DOHH2 (cell line): Measurements from ENCODE around the gene RALGAPA2.

Experiments used
- H3F3A ChIP-seq: fragments of 200-600 bp; sonication (generic), shearing (Covaris generic); 2 replicates; pipeline ENCODE4 v1.6.0; 2016; ENCODE audit warnings: antibody characterized with exemption, mild to moderate bottlenecking; ENCODE audit not compliant: control insufficient read depth, insufficient read depth
- H3K27ac ChIP-seq: fragments of 200-600 bp; sonication (generic); 2 replicates; pipeline ENCODE4 v1.5.1; 2014; ENCODE audit warnings: low read depth, mild to moderate bottlenecking, low read length, moderate library complexity
- H3K27me3 ChIP-seq: fragments of 200-600 bp; sonication (generic); 2 replicates; pipeline ENCODE4 v1.6.1; 2014; ENCODE audit warnings: mild to moderate bottlenecking, low read length, mixed read lengths; ENCODE audit not compliant: control insufficient read depth
- H3K36me3 ChIP-seq: fragments of 200-600 bp; sonication (generic); 2 replicates; pipeline ENCODE4 v1.6.1; 2014; ENCODE audit warnings: mild to moderate bottlenecking, low read length, moderate library complexity, mixed read lengths; ENCODE audit not compliant: control insufficient read depth
- H3K4me1 ChIP-seq: fragments of 200-600 bp; sonication (generic); 2 replicates; pipeline ENCODE4 v1.6.1; 2014; ENCODE audit warnings: mild to moderate bottlenecking, low read length, mixed read lengths; ENCODE audit not compliant: control insufficient read depth
- H3K4me2 ChIP-seq: fragments of 200-600 bp; sonication (generic); 2 replicates; pipeline ENCODE4 v1.6.0; 2014; ENCODE audit warnings: mild to moderate bottlenecking, low read length, moderate library complexity
- H3K4me3 ChIP-seq: fragments of 200-600 bp; sonication (generic); 2 replicates; pipeline ENCODE4 v1.5.1; 2014; ENCODE audit warnings: mild to moderate bottlenecking, low read length, mixed read lengths
- H3K79me2 ChIP-seq: fragments of 200-600 bp; sonication (generic); 2 replicates; pipeline ENCODE4 v1.6.1; 2014; ENCODE audit warnings: mild to moderate bottlenecking, low read length, mixed read lengths; ENCODE audit not compliant: control insufficient read depth
- H3K9me2 ChIP-seq: fragments of 200-600 bp; sonication (generic); replicated peaks from 2 replicates; pipeline ENCODE4 v1.6.1; 2014; ENCODE audit warnings: mild to moderate bottlenecking, low read length, mixed read lengths; ENCODE audit not compliant: control insufficient read depth
- H3K9me3 ChIP-seq: fragments of 200-600 bp; sonication (generic); 2 replicates; pipeline ENCODE4 v1.6.1; 2014; ENCODE audit warnings: antibody characterized with exemption, low read length, mixed read lengths; ENCODE audit not compliant: control insufficient read depth, insufficient read depth
- H4K20me1 ChIP-seq: fragments of 200-600 bp; sonication (generic); 2 replicates; pipeline ENCODE4 v1.6.0; 2014; ENCODE audit warnings: low read depth, mild to moderate bottlenecking, antibody characterized with exemption, low read length, moderate library complexity; ENCODE audit not compliant: control insufficient read depth, insufficient read depth
- CTCF ChIP-seq: fragments of 200-600 bp; sonication (generic); IDR thresholded peaks from one replicate; pipeline ENCODE4 v1.5.1; 2014; ENCODE audit warnings: antibody characterized with exemption, mild to moderate bottlenecking, low read depth, low read length; ENCODE audit not compliant: poor library complexity, severe bottlenecking
- EZH2phosphoT487 ChIP-seq: fragments of 200-600 bp; sonication (generic); IDR thresholded peaks from 2 replicates; pipeline ENCODE4 v1.6.1; 2017; ENCODE audit warnings: borderline replicate concordance, mild to moderate bottlenecking, antibody characterized with exemption, low read length, moderate library complexity, mixed read lengths

The RALGAPA2 gene

DNA sequence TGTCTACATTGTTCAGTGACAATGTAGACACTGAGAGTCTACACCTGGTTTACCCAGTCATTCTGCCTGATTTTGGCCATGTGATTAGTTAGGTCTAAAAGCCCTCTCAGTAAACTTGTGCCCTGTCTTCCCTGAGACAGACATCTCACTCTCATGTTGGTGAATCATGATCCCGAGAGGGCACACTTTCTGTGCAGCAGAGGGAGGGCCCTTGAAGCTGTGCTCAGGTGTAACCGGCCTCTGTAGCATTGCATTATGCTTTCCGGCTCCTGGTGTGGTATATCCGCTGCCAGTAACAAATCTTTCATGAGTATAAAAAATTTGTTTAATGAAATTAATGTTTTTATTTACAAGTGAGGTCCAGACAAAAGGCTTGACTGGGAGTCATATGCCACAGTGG lies 85.0 kb downstream of the RALGAPA2 start:
- H3K9me2 ChIP-seq = no peaks in the 10 kb centered on the region
- H3K36me3 ChIP-seq = no peaks in the 10 kb centered on the region
- H3F3A ChIP-seq = no peaks in the 10 kb centered on the region
- no peak overlapping the region for H3K4me3 ChIP-seq
- no peak overlapping the region for H3K27ac ChIP-seq
- H3K27me3 ChIP-seq = no peaks in the 10 kb centered on the region
- no peaks in the 10 kb centered on the region for H3K9me3 ChIP-seq
- no peak for TF ChIP-seq EZH2phosphoT487
- TF ChIP-seq CTCF = no peak
- no peaks in the 10 kb centered on the region for H3K4me1 ChIP-seq
- H4K20me1 ChIP-seq = no peaks in the 10 kb centered on the region
- no peak overlapping the region for H3K4me2 ChIP-seq
- H3K79me2 ChIP-seq = no peaks in the 10 kb centered on the region

DNA sequence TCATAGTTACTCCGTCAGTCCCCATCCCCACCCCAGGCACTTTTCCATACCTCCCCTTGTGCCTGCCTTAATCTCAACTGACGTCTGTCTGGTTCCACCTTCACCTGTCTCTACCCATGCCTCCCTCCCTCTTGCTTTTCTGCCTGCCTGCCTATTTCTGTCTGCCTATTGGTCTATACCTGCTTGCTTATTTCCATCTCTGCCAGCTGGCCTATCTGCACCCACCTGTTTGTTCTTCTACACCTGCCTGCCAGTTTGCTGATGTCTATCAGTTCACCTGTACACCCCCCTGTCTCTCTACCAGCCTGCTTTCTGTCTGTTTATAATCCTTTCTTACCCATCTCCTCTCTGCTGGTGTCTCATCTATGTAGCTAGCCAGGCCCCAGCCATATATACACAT lies 87.5 kb downstream of the RALGAPA2 start:
- no peaks in the 10 kb centered on the region for H3K36me3 ChIP-seq
- no peaks in the 10 kb centered on the region for H3K79me2 ChIP-seq
- no peak overlapping the region for H3K4me2 ChIP-seq
- H3K27ac ChIP-seq = no peak overlapping the region
- no peaks in the 10 kb centered on the region for H3K4me1 ChIP-seq
- H4K20me1 ChIP-seq = no peaks in the 10 kb centered on the region
- H3K9me2 ChIP-seq = no peaks in the 10 kb centered on the region
- TF ChIP-seq EZH2phosphoT487 (no peak), CTCF (no peak)
- H3K9me3 ChIP-seq = no peaks in the 10 kb centered on the region
- H3K27me3 ChIP-seq = no peaks in the 10 kb centered on the region
- no peaks in the 10 kb centered on the region for H3F3A ChIP-seq
- H3K4me3 ChIP-seq = no peak overlapping the region

DNA sequence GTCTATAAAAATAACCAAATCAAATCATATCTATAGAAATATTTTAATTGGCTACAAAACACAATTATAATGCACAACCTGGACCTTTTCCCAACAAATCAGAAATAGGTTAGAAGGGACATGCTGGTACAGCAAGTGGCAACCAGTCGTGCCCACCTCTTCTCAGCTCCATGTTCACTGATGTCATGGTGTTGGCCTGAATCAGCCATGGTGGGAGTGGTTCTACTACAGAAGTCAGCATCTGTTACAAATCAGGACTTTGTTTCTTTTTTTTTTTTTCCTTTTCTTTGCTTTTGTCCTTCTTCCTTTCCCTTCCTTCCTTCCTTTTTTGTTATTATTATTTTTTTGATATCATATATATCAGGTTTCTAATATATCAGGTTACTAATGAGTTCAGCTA lies 91.2 kb downstream of the RALGAPA2 start:
- H3K79me2 ChIP-seq = no peaks in the 10 kb centered on the region
- no peak overlapping the region for H3K27ac ChIP-seq
- H3K9me2 ChIP-seq = no peaks in the 10 kb centered on the region
- no peaks in the 10 kb centered on the region for H4K20me1 ChIP-seq
- H3F3A ChIP-seq = no peaks in the 10 kb centered on the region
- H3K4me1 ChIP-seq = no peaks in the 10 kb centered on the region
- no peak overlapping the region for H3K4me2 ChIP-seq
- no peaks in the 10 kb centered on the region for H3K9me3 ChIP-seq
- no peak overlapping the region for H3K4me3 ChIP-seq
- no peaks in the 10 kb centered on the region for H3K36me3 ChIP-seq
- H3K27me3 ChIP-seq = no peaks in the 10 kb centered on the region
- no peak for TF ChIP-seq CTCF
- TF ChIP-seq EZH2phosphoT487 = no peak

DNA sequence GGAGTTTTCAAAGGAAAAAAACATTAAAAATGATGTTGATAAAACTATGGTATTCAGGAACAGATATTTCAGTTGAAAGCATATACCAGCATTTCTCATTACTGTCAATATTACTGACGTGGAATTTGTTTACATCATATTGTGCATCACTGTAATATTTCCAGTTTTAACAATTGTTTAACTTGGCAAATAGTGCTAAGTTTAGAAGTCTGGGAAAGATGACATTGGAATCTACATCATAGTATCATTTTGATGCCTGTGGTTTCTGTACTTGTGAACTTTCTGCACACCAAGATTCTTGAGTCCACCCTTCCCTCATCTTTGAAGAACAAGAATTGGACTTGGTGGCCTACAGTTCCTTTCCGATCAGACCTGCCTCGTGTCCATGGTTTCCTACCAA lies 98.1 kb downstream of the RALGAPA2 start:
- no peaks in the 10 kb centered on the region for H3F3A ChIP-seq
- TF ChIP-seq EZH2phosphoT487 (no peak), CTCF (no peak)
- no peaks in the 10 kb centered on the region for H3K36me3 ChIP-seq
- no peaks in the 10 kb centered on the region for H3K79me2 ChIP-seq
- no peak overlapping the region for H3K4me2 ChIP-seq
- no peaks in the 10 kb centered on the region for H3K9me2 ChIP-seq
- no peak overlapping the region for H3K27ac ChIP-seq
- no peaks in the 10 kb centered on the region for H3K27me3 ChIP-seq
- no peak overlapping the region for H3K4me3 ChIP-seq
- H3K9me3 ChIP-seq = no peaks in the 10 kb centered on the region
- H4K20me1 ChIP-seq = no peaks in the 10 kb centered on the region
- no peaks in the 10 kb centered on the region for H3K4me1 ChIP-seq
